Natural killer cell (primary cell): Measurements from ENCODE around the gene CTNS. TPM values are rescaled to one million over a fixed set of nuclear protein-coding genes. Genes with fewer than 3 reads are reported as not detected.

Experiments used
- ATAC-seq, 3 donors: fragments of 150-1000 bp in 2 of 3; fragments of 200-7000 bp in 1 of 3; cut with Tn5 transposase; 1 replicate in 1 of 3; 2 replicates in 2 of 3; pipeline ENCODE4 v1.10.0; 2021; ENCODE audit warnings: mild to moderate bottlenecking in 2 of 3, moderate library complexity in 2 of 3
- DNase-seq, 2 donors: peaks; one replicate each; pipeline versions ENCODE4 v3.0.0 to v3.0.0-alpha.2; 2013 to 2021; ENCODE audit warnings: mixed read lengths in 1 of 2
- H3K27ac ChIP-seq: one replicate; pipeline ENCODE4 v1.5.1; 2013; ENCODE audit warnings: mild to moderate bottlenecking, low read length
- H3K27me3 ChIP-seq: one replicate; pipeline ENCODE4 v1.6.1; 2013; ENCODE audit warnings: low read length; ENCODE audit not compliant: control insufficient read depth, insufficient read depth
- H3K36me3 ChIP-seq: one replicate; pipeline ENCODE4 v1.6.1; 2013; ENCODE audit warnings: low read length; ENCODE audit not compliant: control insufficient read depth, insufficient read depth
- H3K4me1 ChIP-seq: one replicate; pipeline ENCODE4 v1.6.1; 2013; ENCODE audit warnings: low read length; ENCODE audit not compliant: control insufficient read depth, insufficient read depth
- H3K4me3 ChIP-seq: one replicate; pipeline ENCODE4 v1.5.1; 2013; ENCODE audit warnings: low read length
- H3K9me3 ChIP-seq: one replicate; pipeline ENCODE4 v1.6.1; 2013; ENCODE audit warnings: low read length; ENCODE audit not compliant: control insufficient read depth, insufficient read depth
- H3K27ac Mint-ChIP-seq, 2 donors: one replicate each; pipeline ENCODE4 v1.8.0; 2022; ENCODE audit warnings: mild to moderate bottlenecking in 2 of 2, mixed read lengths in 2 of 2, moderate library complexity in 1 of 2
- H3K27me3 Mint-ChIP-seq, 2 donors: one replicate each; pipeline ENCODE4 v1.8.0; 2022; ENCODE audit warnings: low read depth in 2 of 2, mixed read lengths in 2 of 2
- H3K36me3 Mint-ChIP-seq: one replicate; pipeline ENCODE4 v1.8.0; 2022; ENCODE audit warnings: mixed read lengths
- H3K4me1 Mint-ChIP-seq, 2 donors: one replicate each; pipeline ENCODE4 v1.8.0; 2022; ENCODE audit warnings: mixed read lengths in 2 of 2
- H3K4me3 Mint-ChIP-seq: one replicate; pipeline ENCODE4 v1.8.0; 2022; ENCODE audit warnings: mild to moderate bottlenecking, moderate library complexity, mixed read lengths
- H3K9me3 Mint-ChIP-seq, 2 donors: one replicate each; pipeline ENCODE4 v1.8.0; 2022; ENCODE audit warnings: mixed read lengths in 2 of 2
- CTCF ChIP-seq: fragments of 200-600 bp; IDR thresholded peaks from one replicate; pipeline ENCODE4 v1.8.0; 2022; ENCODE audit warnings: antibody characterized with exemption
- WGBS: methylation state at CpG from one replicate; pipeline ENCODE4 v1.1.7; 2013; ENCODE audit warnings: missing lambda C conversion rate; ENCODE audit not compliant: insufficient coverage; 5-methylcytosine and 5-hydroxymethylcytosine counted together
- intact Hi-C: fragments of 100-400 bp; cut with micrococcal nuclease; formaldehyde crosslinking; loops from one replicate; pipeline ENCODE4 v1.14.2; 2022
- total RNA-seq, 4 donors: library from RNA; stranded (reverse); fragments of 120-200 nt in 1 of 4; gene quantifications; one replicate each; pipeline versions ENCODE4 v1.2.3 to v1.2.4, GENCODE V29; 2013 to 2022

The CTNS gene
- total RNA-seq, 3 donors from 2014 or later (not counting 1 experiment from before 2014, with no cell fraction given): 7.6 to 24.2 (median 9.6) TPM

- Histone ChIP-seq H3K27me3 (no peaks in the 10 kb centered on the region), H3K27ac (no peak overlapping the region), H3K9me3 (no peaks in the 10 kb centered on the region), H3K4me1 (no peaks in the 10 kb centered on the region), H3K4me3 (no peak overlapping the region), H3K36me3 (peaks cover 10% of the 10 kb centered on the region)
- no peak for ATAC-seq
- WGBS: 94% methylated on average over 11 of the region's 11 CpGs
- intact Hi-C loops: no loop called here
- no peaks in the 10 kb centered on the region for H3K9me3 Mint-ChIP-seq
- H3K4me3 Mint-ChIP-seq: no peak overlapping the region
- DNase-seq: no peak
- no peaks in the 10 kb centered on the region for H3K36me3 Mint-ChIP-seq
- no peak for TF ChIP-seq CTCF
- no peaks in the 10 kb centered on the region for H3K4me1 Mint-ChIP-seq
- no peak overlapping the region for H3K27ac Mint-ChIP-seq
- no peaks in the 10 kb centered on the region for H3K27me3 Mint-ChIP-seq
These were observed 42.3 kb upstream of the CTNS start for GRCh38 chr17:3594051-3594800.

- Mint-ChIP-seq H3K27ac (no peak overlapping the region), H3K36me3 (no peaks in the 10 kb centered on the region), H3K27me3 (no peaks in the 10 kb centered on the region), H3K4me3 (no peak overlapping the region), H3K9me3 (no peaks in the 10 kb centered on the region), H3K4me1 (no peaks in the 10 kb centered on the region)
- Histone ChIP-seq H3K36me3 (peaks cover 5% of the 10 kb centered on the region), H3K4me3 (no peak overlapping the region), H3K4me1 (no peaks in the 10 kb centered on the region), H3K27ac (no peak overlapping the region), H3K9me3 (no peaks in the 10 kb centered on the region), H3K27me3 (no peaks in the 10 kb centered on the region)
- 91% methylated on average over 15 of the region's 15 CpGs for WGBS
- DNase-seq (no peak), ATAC-seq (no peak)
- TF ChIP-seq CTCF: no peak
- intact Hi-C loops: no loop called here
These were observed 41.6 kb upstream of the CTNS start for GRCh38 chr17:3594976-3595375.

GRCh38 chr17:3596804-3597464 lies 39.6 kb upstream of the CTNS start:
- no peak for DNase-seq
- 96% methylated on average over 27 of the region's 27 CpGs for WGBS
- ATAC-seq: no peak
- H3K4me3 Mint-ChIP-seq: no peak overlapping the region
- H3K4me1 ChIP-seq: no peaks in the 10 kb centered on the region
- H3K9me3 Mint-ChIP-seq: no peaks in the 10 kb centered on the region
- no peaks in the 10 kb centered on the region for H3K4me1 Mint-ChIP-seq
- H3K36me3 ChIP-seq: no peaks in the 10 kb centered on the region
- no peaks in the 10 kb centered on the region for H3K27me3 Mint-ChIP-seq
- intact Hi-C loops: no loop called here
- no peak overlapping the region for H3K27ac ChIP-seq
- H3K9me3 ChIP-seq: no peaks in the 10 kb centered on the region
- H3K27ac Mint-ChIP-seq: no peak overlapping the region
- no peaks in the 10 kb centered on the region for H3K36me3 Mint-ChIP-seq
- H3K27me3 ChIP-seq: no peaks in the 10 kb centered on the region
- H3K4me3 ChIP-seq: no peak overlapping the region
- TF ChIP-seq CTCF: no peak
